GM19372 (cell line): ENCODE results near the gene CASP10.

Experiments
- ATAC-seq: cut with Tn5 transposase; IDR thresholded peaks from one replicate; pipeline ENCODE4 v1.9.1; 2021; ENCODE audit warnings: mild to moderate bottlenecking, low read depth, moderate library complexity; ENCODE audit not compliant: unreplicated experiment

The CASP10 gene

GRCh38 chr2:201195331-201195730 lies 12.4 kb downstream of the CASP10 start:
- no peak for ATAC-seq

DNA sequence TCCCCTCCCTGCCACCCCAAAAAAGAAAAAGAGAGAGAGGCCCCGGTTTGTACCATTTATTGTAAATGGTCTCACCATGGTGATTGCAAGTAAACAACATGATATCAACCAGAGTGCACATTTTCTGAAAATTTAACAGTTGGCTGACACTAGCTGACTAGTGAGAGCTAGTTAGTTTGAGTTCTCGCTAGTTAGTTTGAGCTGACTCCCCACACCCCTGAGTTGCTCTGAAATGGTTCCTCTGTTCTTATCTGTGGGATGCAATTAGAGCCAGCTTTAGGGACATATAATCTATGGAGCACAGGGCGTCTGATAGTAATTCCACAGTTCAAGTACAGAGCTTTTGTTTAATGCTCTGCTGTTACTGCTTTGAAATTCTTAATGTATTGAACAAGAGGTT lies 13.1 kb downstream of the CASP10 start:
- ATAC-seq, result no peak

GRCh38 chr2:201196803-201197202 lies 13.9 kb downstream of the CASP10 start:
- no peak for ATAC-seq

- no peak for ATAC-seq
Observed at GRCh38 chr2:201197781-201198180, 14.8 kb downstream of the CASP10 start.

GRCh38 chr2:201199847-201200246 lies 16.9 kb downstream of the CASP10 start:
- ATAC-seq, result no peak

- ATAC-seq, result no peak
Observed at GRCh38 chr2:201200345-201200744, 17.4 kb downstream of the CASP10 start.

DNA sequence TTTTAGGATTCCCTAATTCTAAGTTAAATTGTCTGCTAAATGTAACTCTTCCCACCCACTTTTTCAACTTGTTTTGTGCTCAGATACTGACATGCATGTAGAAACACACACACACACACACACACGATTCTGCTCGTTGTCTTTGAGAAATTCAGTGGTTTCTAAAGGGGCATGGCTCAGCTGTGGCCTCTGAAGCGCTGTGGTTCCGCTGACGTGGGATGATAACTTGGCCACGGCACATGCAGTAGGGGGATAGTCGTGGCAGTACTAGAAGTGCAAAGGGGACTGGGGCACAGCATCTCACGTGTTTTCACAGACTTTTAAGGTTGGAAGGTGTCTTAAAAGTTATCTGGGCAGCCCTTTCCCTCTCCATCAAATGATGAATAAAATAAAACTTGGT lies 18.4 kb downstream of the CASP10 start:
- no peak for ATAC-seq

DNA sequence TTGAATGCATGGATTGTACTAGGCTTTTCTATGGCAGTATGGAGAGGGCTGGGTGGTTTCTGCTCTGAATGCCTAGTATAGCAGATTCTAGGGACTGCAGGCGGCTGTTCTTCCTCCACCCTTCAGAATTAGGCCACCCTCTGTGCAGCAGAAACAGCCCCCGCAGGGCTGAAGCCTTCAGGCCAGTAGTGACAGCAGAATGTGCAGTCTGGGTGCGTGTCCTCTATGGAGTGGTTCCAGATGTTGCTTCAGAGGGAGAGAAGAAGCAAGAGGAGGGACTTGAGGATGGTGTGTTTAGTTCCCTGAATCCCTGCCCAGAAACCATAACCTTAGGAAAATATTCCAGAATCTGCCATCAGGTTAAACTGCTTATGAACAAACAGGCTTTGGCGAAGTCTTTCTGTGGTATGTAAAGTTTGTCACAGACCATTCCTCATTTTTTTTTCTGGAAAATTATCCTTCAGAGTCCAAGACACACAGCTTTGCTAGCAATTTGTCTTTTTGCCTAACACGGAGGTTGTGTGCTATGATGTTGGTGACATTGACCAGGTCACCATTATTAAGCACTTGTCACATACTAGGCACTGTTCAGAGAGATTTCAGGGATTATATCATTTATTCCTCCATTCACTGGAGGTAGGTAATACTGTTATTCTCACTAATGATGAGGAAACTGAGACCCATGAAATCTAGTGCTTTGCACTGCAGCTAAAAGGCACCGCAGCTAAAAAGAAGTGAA lies 21.1 kb downstream of the CASP10 start:
- no peak for ATAC-seq

DNA sequence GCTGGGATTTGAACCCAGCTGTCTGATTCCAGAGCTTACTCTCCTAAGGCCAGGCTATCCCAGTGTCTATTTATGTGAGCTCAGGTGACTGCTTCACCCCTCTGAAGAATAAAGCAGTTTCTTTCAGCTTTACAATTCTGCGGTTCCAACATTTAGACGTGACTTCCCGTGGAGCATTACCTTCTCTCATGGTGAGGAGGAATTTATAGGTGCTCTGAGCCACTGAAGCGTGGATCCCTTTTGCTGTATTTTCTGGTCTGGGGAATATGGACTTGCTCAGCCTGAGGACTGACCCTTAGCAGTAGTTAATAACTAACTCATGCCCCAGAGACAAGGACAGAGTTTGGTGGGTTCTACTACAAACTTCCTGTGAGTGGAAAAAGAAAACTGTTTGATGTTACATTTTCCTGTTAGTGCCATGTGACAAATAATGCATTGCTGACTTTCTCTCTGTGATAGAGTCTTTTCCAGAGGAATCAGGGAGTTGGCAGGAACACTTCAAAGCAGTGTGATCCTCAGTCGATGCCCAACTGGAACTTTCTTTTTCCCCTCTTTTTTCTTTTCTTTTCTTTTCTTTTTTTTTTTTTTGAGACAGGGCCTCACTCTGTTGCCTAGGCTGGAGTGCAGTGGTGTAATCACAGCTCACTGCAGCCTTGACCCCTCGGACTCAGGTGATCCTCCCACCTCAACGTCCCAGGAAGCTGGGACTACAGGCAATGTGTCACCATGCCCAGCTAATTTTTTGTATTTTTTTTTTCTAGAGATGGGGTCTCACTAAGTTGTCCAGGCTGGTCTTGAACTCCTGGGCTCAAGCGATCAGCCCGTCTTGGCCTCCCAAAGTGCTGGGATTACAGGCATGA lies 21.9 kb downstream of the CASP10 start:
- no peak for ATAC-seq

DNA sequence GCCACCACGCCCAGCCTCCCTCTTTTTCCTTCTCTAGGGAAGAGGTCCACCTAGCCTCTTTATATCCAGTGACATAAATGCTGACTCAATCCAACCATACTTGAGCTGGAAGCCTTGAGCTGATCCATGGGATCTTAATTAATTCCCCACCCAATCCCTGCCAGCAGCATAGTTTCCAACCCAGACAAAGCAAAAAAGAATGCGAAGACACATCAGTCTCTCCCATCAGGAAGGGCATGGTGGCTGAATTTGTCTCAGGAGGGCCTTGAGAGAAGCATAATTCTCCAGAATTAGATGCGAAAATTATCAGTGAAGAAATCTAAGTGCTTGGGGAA lies 22.5 kb downstream of the CASP10 start:
- ATAC-seq, result no peak

DNA sequence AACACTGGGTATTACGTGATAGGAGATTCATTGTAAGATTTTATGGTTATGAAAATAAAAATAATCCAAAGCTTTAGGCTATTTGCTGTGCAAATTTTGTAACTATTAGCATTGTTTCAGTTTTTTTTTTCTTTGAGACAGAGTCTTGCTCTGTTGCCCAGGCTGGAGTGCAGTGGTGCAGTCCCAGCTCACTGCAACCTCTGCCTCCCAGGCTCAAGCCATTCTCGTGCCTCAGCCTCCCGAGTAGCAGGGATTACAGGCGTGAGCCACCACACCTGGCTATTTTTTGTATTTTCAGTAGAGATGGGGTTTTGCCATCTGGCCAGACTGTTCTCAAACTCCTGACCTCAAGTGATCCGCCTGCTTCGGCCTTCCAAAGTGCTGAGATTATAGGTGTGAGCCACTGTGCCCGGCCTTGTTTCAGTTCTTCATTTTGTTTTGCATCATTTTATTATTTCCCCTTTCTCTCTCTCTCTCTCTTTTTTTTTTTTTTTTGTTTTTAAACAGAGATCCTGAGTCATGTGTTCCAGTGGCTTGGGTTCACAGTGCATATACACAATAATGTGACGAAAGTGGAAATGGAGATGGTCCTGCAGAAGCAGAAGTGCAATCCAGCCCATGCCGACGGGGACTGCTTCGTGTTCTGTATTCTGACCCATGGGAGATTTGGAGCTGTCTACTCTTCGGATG lies 25.8 kb downstream of the CASP10 start:
- ATAC-seq, result peak; percentile 58

GRCh38 chr2:201215963-201216362 lies 33.0 kb downstream of the CASP10 start:
- ATAC-seq, result no peak

DNA sequence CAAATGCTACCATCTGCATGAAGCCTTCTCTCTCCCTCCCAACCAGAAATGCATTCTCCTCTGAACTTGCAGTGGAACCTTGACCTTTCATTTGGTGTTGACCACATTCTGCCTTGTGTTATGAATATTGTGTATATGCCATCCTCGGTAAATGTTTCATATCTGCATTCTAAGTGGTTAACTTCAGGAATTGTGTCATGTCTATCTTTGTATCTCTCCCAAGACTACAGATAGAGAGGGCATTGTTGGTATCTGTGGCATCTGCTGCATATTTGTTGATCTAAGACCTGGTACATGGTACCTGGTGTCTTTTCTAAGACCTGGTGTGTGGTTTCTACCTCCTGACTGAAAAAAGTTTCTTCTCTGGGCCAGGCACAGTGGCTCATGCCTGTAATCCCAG lies 34.0 kb downstream of the CASP10 start:
- ATAC-seq, result no peak

GRCh38 chr2:201218780-201219179 lies 35.8 kb downstream of the CASP10 start:
- no peak for ATAC-seq

GRCh38 chr2:201219328-201220096 lies 36.6 kb downstream of the CASP10 start:
- ATAC-seq, result no peak

DNA sequence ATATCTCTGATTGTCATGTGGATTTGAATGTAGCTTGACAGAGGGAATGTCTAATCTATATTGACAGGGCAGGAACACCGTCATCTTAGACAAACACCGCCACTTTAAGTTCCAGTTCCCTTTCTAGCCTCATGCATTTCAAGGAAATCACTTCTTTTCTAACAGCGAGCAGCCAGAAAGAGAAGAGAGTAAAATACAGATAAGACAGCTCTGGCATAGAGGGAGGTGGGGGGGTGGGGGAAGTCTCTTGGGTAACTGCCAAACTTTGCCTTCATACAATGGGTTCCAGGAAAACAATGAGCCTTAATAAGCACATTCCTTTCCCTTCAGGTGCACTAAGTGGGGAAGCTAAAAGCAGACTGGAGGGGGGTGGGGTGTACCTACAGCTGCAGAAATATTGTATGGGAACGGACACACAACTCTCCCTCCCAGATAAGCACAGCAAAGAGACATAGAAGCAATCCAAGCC lies 37.2 kb downstream of the CASP10 start:
- no peak for ATAC-seq

DNA sequence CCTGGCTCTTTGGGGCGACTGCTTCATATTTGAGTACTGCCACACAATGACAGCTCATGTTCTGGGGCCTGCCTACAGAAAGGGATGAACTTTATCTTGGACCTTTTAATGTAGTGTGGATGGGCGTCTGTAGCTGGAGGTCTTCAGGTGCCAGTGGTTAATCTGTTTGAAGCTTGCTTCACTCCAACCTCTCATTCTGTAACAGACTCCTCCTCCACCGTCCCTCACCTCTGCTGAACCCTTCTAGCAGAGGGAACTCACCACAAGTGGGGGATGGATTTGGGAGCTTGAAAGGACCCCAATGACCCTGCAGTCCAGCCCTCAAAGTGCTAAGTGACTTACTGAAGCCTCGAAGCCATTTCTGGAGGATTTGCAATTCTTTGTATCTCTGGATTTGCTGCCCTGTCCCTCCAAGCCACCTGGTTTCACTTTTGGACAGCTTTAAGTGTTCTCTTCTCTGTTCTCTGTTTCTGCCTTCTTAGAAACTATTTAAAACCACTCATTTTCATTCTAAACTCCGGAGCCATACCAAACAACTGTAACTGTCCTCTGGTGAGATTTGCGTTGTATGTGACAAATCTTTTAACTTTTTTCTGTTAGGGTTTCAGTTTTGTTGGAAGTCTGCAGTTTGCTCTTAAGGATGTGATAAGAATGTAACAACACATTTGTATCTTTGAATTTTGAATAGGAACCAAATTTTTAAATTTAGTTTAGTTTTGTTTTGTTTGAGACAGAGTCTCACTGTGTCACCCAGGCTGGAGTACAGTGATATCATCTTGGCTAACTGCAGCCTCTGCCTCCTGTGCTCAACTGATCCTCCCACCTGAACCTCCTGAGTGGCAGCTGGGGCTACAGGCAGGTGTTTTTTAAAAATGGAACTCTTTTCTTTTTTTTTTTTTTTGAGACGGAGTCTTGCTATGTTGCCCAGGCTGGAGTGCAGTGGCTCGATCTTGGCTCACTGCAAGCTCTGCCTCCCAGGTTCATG lies 40.4 kb downstream of the CASP10 start:
- ATAC-seq, result peak; percentile 92

DNA sequence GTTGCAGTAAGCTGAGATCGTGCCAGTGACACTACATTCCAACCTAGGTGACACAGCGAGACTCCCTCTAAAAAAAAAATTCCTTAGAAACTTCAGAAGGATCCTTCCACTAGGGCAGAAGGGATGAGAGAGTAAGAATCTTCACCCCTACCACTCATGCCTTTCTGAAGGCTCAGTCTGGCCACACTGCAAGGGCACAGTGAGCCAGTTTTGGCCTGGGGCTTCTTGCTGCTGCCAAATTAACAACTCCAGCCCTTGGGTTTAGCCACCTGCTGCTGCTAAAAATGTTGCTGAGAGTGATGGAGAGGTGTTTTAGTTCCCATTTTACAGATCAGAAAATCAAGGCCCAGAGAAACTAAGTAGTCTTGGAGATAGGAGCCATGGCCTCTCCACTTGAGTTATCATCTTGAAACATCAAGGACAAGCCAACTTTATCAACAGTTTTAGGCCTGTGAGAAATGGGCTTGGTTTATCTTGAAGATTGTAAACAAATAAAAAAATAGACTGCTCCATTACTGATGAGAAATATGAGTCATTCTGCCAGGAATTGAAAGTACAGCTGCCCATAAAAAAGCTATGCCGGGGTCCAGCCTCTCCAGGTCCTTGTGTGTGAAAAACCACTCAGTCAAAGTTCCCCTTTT lies 45.5 kb downstream of the CASP10 start:
- ATAC-seq, result no peak

- ATAC-seq, result no peak
Observed at GRCh38 chr2:201228912-201229290, 46.0 kb downstream of the CASP10 start.
